Kidney (tissue), 14 donors: ENCODE data around the gene ECE1. TPM values are rescaled to one million over a fixed set of nuclear protein-coding genes. Genes with fewer than 3 reads are reported as not detected.

Experiments used
- DNase-seq, 5 donors: peaks; one replicate each; pipeline ENCODE4 v3.0.0-alpha.2; 2013 to 2020
- FAIRE-seq: peaks from 2 replicates; lab custom pipeline; 2012; peaks lifted over from hg19 to GRCh38; lab: Jason Lieb, UNC
- H3K27ac ChIP-seq, 2 donors: one replicate each; pipeline ENCODE4 v1.7.0; 2013; ENCODE audit warnings: low read depth in 2 of 2, low read length in 2 of 2, inconsistent platforms in 1 of 2
- H3K27me3 ChIP-seq: one replicate; pipeline ENCODE4 v1.7.1; 2013; ENCODE audit warnings: low read length, inconsistent platforms; ENCODE audit not compliant: control insufficient read depth, insufficient read depth
- H3K36me3 ChIP-seq, 3 donors: one replicate each; pipeline versions ENCODE4 v1.7.0 to v1.7.1; 2013; ENCODE audit warnings: low read length in 3 of 3, control low read depth in 1 of 3, inconsistent platforms in 1 of 3; ENCODE audit not compliant: insufficient read depth in 3 of 3, control insufficient read depth in 2 of 3
- H3K4me1 ChIP-seq, 3 donors: one replicate each; pipeline versions ENCODE4 v1.7.0 to v1.7.1; 2013; ENCODE audit warnings: low read length in 3 of 3, inconsistent platforms in 1 of 3, low read depth in 1 of 3; ENCODE audit not compliant: control insufficient read depth in 2 of 3, insufficient read depth in 2 of 3
- H3K4me3 ChIP-seq, 3 donors: one replicate each; pipeline versions ENCODE4 v1.7.0 to v1.8.1; 2013; ENCODE audit warnings: low read length in 3 of 3, control low read depth in 1 of 3, inconsistent platforms in 1 of 3
- H3K9ac ChIP-seq, 3 donors: one replicate each; pipeline versions ENCODE4 v1.7.0 to v1.7.1; 2013; ENCODE audit warnings: low read length in 3 of 3, control low read depth in 1 of 3, inconsistent platforms in 1 of 3
- H3K9me3 ChIP-seq, 3 donors: one replicate each; pipeline versions ENCODE4 v1.7.0 to v1.7.1; 2013; ENCODE audit warnings: low read length in 3 of 3, control low read depth in 1 of 3, inconsistent platforms in 1 of 3; ENCODE audit not compliant: control insufficient read depth in 2 of 3, insufficient read depth in 1 of 3
- intact Hi-C: fragments of 100-400 bp; cut with DNase I; formaldehyde crosslinking; loops from one replicate; pipeline ENCODE4 v1.11.1; 2022
- polyA plus RNA-seq: library from polyadenylated mRNA; stranded (reverse); fragments of 350-450 nt; fragmentation: Illumina TruSeq; extraction: RNeasy Lipid Tissue Mini Kit (QIAGEN cat#74804); gene quantifications from one replicate; pipeline ENCODE4 v1.2.3, GENCODE V29; 2014; ENCODE audit warnings: low read depth, low replicate concordance; ENCODE audit not compliant: insufficient read depth
- total RNA-seq: library from RNA; stranded (reverse); fragmentation: NEBNext Ultra II Directional; extraction: Animal tissue kit (Norgen Biotek cat#: 25700); gene quantifications from one replicate; pipeline ENCODE4 v1.2.1, GENCODE V29; 2021
- TF ChIP-seq, protein P1 (sequence below): IDR thresholded peaks from 3 replicates; pipeline ENCODE4 v1.5.1; 2012; ENCODE audit warnings: mild to moderate bottlenecking, moderate library complexity, borderline replicate concordance; ENCODE audit not compliant: insufficient read depth; ENCODE audit errors: extremely low read depth
- donor health status: control.
- donor health status: control.
- donor health status: control.
- donor health status: control.
- donor health status: control.
- donor health status: DM: yes; HTN: yes; CAD: no.
- donor health status: Normal renal cell carcinoma (clear cell type).

Gene ECE1
- total and polyA plus RNA-seq, 2 donors from 2014 or later, result 30.8 to 128 TPM

DNA sequence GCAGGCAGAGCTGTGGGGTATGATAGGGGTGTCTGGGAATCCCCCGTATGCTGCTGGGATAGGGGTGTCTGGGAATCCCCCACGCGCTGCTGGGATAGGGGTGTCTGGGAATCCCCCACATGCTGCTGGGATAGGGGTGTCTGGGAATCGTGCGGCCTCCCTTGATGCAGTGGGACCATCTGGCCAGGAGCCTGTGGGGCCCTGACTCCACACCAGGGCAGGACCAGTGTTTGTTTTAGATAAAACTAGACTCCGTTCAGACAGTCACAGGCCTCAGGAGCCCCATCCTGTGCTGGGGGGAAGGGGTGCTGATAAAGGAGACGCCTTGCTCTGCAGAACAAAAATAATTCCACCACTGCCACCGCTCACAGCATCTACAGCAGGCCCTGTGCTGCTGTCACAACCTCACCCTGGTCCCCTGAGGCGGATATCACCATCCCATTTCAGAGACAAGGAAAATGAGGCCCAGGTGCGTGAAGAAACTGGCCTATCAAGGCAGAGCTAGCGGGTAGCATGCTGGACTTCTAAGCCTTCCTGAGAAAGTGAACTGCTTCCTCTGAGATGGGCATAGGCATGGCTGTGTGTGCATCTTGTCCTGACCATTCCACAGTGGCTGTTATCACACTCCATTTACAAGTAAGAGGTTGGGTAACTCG lies 24.0 kb downstream of the ECE1 start:
- intact Hi-C loops, result no loop called here
- no peak overlapping the region for H3K4me3 ChIP-seq
- TF ChIP-seq, protein P1, sequence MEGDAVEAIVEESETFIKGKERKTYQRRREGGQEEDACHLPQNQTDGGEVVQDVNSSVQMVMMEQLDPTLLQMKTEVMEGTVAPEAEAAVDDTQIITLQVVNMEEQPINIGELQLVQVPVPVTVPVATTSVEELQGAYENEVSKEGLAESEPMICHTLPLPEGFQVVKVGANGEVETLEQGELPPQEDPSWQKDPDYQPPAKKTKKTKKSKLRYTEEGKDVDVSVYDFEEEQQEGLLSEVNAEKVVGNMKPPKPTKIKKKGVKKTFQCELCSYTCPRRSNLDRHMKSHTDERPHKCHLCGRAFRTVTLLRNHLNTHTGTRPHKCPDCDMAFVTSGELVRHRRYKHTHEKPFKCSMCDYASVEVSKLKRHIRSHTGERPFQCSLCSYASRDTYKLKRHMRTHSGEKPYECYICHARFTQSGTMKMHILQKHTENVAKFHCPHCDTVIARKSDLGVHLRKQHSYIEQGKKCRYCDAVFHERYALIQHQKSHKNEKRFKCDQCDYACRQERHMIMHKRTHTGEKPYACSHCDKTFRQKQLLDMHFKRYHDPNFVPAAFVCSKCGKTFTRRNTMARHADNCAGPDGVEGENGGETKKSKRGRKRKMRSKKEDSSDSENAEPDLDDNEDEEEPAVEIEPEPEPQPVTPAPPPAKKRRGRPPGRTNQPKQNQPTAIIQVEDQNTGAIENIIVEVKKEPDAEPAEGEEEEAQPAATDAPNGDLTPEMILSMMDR, result no peak
- H3K9ac ChIP-seq, result no peak overlapping the region
- no peaks in the 10 kb centered on the region for H3K9me3 ChIP-seq
- peaks cover 0 to 38% (median 36%) of the 10 kb centered on the region in 3 donors for H3K4me1 ChIP-seq
- peaks cover 0 to 13% (median 0%) of the 10 kb centered on the region in 3 donors for H3K36me3 ChIP-seq
- no peak for FAIRE-seq
- H3K27ac ChIP-seq, result no peak overlapping the region
- no peak for DNase-seq
- no peaks in the 10 kb centered on the region for H3K27me3 ChIP-seq

DNA sequence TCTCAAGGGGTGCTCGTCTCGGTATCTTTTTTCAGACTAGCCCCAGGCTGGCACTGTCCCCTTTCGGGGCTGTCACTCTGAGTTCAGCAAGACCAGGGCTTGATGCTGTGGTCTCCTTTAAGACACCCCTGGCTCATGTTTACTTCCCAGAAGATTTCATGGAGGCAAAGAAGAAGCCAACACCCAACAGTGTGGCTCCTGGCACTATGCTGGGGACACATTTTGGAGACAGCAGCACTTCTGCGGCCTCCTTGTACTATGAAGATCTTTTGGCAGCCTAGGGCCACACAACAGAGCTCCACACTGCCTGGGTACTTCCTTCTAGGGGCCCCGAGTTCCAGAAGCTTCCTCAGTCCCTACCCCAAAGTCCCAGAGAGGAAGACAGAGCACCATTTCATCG lies 24.6 kb downstream of the ECE1 start:
- Histone ChIP-seq H3K9me3 (no peaks in the 10 kb centered on the region), H3K27ac (no peak overlapping the region), H3K9ac (no peak overlapping the region), H3K4me3 (no peak overlapping the region), H3K4me1 (peaks cover 0 to 39% (median 36%) of the 10 kb centered on the region in 3 donors), H3K27me3 (no peaks in the 10 kb centered on the region), H3K36me3 (peaks cover 0 to 9% (median 0%) of the 10 kb centered on the region in 3 donors)
- TF ChIP-seq, protein P1, result no peak
- FAIRE-seq (no peak), DNase-seq (no peak)
- intact Hi-C loops, result no loop called here

DNA sequence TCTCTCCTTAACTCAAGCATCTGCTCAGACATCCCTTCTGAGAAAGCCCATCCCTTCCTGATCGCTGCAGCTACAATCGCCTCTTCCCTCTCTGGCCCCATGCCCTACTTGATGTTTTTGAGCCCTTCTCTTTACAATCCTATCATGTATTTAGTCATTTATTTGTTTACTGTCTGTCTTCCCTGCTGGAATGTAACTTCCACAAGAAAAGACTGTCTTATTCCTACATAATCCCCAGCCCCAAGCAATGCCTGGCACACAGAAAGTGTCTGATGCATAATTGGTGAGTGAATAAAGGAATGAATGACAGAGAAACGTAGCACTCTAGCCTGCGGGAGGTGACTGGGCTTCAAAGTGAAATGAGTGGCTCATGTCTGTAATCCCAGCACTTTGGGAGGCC lies 25.4 kb downstream of the ECE1 start:
- intact Hi-C loops, result no loop called here

More for the DNA sequence above, 25.4 kb downstream of the ECE1 start:
- H3K27me3 ChIP-seq, result no peaks in the 10 kb centered on the region
- DNase-seq, result no peak
- H3K27ac ChIP-seq, result no peak overlapping the region
- FAIRE-seq, result no peak
- peaks cover 0 to 36% (median 34%) of the 10 kb centered on the region in 3 donors for H3K4me1 ChIP-seq
- H3K36me3 ChIP-seq, result peaks cover 0 to 9% (median 0%) of the 10 kb centered on the region in 3 donors
- no peak overlapping the region for H3K4me3 ChIP-seq
- no peaks in the 10 kb centered on the region for H3K9me3 ChIP-seq
- TF ChIP-seq, protein P1, result no peak
- H3K9ac ChIP-seq, result no peak overlapping the region
